HG02885 (cell line): ENCODE results near the gene RPS25.
"Not testable (repeated sequence)": the region's sequence is repeated elsewhere in the genome, so short reads cannot be mapped to it uniquely, and the experiment has no call there.

Experiments
- ATAC-seq: cut with Tn5 transposase; IDR thresholded peaks from one replicate; pipeline ENCODE4 v1.9.1; 2021; ENCODE audit warnings: mild to moderate bottlenecking; ENCODE audit not compliant: unreplicated experiment, poor library complexity

The RPS25 gene

GRCh38 chr11:119018074-119018938 lies at the start of gene RPS25, which contains the start of gene TRAPPC4:
Gene RPS25 (minus strand): TSS chr11:119018343. CDS start chr11:119018284, 59 bp downstream.
Gene TRAPPC4 (plus strand): TSS chr11:119018766. CDS start chr11:119018796, 30 bp downstream.
- ATAC-seq, result peak; percentile 86

DNA sequence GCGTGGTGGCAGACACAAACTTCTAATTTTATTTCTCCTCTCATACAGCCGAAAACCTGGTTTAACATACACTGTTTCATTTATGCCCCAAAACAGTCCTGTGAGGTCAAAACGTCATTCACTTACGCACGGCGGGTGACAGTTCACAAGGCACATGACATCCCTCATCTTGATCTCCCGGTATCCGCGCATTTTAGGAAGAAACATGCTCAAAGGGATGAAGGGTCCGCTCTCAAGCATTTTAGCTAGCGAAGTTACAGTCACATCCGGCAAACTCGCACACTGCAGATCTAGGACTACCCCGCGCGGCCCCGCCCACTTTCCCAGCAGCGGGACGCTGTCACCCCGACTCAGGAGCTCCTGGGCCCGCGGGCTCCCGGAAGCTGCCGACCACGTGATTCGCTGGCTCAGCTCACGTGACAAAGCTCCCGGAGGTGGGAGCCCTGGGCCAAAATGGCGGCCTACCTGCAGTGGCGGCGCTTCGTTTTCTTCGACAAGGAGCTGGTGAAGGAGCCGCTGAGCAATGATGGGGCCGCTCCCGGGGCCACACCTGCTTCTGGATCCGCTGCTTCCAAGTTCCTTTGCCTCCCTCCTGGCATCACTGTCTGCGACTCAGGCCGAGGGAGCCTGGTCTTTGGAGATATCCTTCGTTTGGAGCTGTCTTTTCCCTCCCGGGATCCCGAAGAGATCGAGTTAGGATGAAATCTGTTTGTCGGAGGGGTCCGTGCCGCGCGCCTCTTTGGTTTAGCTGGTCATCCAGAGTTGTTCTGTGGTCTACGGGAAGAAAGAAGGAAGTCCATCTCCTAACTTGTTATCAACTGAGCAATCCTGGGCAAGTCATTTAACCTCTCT lies 49.5 kb upstream of the RPS25 start, which contains the start of gene VPS11:
VPS11 (plus strand) TSS at position 448 of the 852 bp plus-strand sequence; CDS start at position 454, 6 bp downstream.
- ATAC-seq, result peak; percentile 92

- no peak for ATAC-seq
These were observed 47.2 kb upstream of the RPS25 start for GRCh38 chr11:119065369-119065768.

- ATAC-seq, result no peak
These were observed 44.6 kb upstream of the RPS25 start for GRCh38 chr11:119062779-119063178.

DNA sequence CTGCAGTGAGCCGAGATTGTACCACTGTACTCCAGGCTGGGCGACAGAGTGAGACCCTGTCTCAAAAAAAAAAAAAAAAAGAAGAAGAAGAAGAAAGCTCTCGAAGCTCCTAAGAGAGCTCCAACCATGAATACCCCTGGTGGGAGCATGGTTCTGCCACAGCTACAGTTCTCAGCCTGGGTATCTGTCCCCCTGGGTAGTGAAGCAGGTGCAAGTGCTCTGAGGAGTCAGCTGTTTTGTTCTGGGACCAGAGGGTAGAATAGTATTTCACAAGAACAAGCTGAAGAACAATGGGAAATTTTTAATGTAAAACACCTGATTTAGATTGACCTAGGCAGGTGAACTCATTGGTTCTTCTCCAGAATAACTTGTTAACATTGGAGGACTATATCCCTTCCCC lies 43.1 kb upstream of the RPS25 start:
- no peak for ATAC-seq

- not testable (repeated sequence) for ATAC-seq
These were observed 41.0 kb upstream of the RPS25 start for GRCh38 chr11:119059128-119059527.

DNA sequence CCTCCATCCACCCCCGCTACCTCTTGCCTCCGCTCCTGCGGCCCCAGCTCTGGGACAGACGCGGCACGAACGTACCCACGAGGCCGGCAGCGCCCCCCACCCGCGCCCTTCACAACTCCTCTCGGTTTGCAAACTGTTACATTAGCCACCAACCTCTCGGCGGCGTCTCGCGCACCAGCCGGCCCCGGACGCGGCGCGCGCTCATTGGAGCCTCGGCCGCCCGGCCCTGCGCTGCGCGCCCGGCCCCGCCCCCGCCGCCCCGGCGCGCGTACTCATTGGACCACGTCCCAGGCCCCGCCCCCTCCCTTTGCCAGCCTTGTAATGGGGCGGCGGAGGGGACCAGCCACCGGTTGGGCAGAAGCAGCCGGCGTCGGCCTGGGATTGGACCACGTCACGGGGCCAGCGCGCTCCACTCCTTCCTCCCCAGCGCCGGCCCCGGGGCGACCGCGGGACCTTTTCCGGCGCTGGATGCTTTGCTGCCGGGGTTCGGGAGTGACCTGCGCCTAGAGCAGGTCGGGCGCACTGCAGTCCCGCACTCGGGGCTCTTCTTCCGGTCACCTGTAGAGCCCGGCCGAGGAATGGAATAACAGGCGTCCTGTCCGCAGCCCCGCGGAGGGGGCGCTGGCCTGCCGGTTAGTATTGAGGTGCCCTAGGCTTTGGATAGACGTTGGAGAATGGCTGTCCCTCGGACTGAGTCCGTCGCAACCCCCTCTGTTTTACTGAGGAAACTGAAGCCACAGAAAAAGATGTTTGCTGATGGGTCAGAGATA lies 39.0 kb upstream of the RPS25 start, which contains the start of gene HYOU1:
HYOU1 (minus strand) TSS at position 206 of the 770 bp plus-strand sequence. CDS start 1,045 bp downstream, outside the sequence.
- ATAC-seq, result peak; percentile 95

GRCh38 chr11:119056421-119056999 lies 38.4 kb upstream of the RPS25 start:
- ATAC-seq, result peak; percentile 36

DNA sequence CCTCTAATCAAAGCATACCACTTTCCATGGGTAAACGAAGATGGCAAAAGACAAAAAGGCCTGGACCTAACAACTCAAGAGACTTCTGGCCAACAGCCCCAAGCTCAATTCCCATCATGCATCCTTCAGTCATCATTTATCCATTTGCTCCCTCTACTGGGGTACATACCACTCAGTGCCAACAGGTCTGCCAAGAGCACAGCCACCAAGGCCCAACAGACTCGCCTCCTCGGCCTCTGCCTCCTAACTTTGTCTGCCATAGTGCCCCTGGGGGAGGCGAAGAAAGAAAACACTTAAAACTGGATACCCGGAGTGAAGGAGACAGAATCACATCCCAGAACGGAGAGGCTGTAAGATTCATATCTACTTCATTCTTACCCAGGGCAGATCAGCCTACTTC lies 37.8 kb upstream of the RPS25 start:
- no peak for ATAC-seq

DNA sequence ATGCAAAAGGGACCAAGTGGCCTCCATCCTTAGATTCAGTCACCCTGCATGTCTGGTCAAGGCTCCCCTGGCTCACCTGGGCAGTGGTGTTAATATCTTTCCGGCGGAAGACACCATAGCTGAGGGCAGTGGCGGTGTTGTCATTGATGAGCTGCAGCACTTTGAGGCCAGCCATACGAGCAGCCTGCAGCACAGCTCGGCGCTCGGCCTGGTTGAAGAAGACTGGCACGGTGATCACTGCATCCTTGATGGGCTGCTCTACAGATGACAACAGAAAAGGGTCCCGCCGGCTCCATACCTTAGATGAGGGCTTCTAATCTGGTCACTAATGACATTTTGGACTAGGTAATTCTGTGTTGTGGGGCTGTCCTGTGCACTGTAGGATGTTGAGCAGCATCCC lies 36.3 kb upstream of the RPS25 start:
- no peak for ATAC-seq

DNA sequence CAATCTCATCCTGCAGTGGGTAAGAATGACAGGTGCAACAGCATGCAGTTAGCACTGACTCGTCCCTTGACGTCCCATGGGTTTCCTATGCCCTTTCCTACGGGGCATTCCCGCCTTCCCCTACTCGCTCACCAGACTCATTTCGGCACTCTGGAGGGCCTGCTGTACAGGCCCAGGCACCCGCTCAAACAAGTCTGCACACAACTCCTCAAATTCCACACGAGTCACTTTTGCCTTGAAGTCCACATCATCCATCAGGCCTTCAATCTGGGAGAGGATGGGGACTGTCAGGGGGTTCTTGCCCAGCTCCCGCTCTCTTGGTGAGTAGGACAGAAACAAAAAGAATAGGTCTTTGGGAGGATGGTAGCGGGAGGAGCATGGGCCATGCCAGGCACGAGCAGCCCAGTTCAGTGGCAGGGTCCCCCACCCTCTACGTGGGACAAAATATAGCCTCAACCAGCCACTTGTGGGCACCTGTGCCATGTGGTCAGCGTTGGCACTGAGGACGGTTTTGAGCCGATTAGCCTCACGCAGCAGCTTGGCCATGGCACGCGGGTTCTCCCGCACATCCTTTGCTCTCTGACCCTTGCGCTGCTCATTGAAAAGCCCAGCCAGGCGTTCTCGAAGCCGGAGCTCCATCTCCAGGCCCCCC lies 34.1 kb upstream of the RPS25 start:
- ATAC-seq, result no peak

DNA sequence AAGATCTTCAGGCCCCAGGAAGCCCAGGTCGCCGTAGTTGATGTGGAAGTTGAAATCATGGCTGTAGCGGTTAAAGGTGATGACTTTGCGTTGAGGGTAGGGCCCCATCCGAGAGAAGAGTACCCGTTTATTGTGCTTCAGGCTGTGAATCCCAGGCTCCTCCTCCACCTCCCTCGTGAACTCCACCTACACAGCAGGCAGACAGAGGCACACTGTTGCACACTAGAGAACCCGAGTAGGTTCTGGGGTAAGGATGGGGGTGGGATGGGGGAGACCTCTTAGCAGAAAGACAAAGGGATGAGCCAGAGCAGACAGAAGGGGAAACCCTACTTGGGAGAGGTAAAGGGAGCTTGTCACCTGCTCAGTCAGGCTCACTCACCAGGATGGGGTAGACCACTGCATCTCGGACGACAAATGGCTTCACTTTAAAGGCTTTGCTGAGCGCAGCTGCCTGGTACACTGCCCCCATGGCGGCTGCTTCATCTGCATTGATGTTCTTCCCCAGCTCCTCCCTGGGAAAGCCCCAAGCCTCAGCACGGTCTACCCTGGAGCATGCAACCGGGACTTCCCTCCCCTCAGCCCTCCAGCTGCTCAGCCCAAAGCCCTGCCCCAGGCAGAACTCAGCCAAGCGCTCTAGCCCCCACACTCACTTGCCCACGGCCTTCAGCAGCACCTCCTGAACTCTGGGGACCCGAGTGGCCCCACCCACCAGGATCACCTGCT lies 33.5 kb upstream of the RPS25 start:
- peak; percentile 62 for ATAC-seq

DNA sequence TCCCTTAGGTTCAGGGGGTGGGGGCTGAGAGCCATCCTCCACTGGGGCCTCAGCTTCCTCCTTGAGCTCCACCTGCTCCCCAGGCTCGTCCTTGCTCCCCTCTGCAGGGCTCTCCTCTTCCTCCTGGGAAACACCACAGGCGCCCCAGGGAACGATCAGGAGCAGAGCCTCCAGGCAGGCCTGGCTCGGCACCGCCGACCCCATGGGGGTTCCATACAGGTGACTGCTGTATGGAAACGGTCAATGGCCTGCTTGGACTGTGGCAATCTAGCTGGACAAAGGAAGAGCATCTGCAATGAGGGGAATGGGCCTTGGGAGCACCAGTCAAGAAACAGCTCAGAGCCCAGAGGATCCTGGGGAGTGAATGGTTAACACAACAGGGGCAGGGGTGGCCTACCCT lies 30.9 kb upstream of the RPS25 start:
- ATAC-seq, result no peak

GRCh38 chr11:119048644-119049043 lies 30.5 kb upstream of the RPS25 start:
- no peak for ATAC-seq

GRCh38 chr11:119047205-119047604 lies 29.1 kb upstream of the RPS25 start:
- no peak for ATAC-seq

DNA sequence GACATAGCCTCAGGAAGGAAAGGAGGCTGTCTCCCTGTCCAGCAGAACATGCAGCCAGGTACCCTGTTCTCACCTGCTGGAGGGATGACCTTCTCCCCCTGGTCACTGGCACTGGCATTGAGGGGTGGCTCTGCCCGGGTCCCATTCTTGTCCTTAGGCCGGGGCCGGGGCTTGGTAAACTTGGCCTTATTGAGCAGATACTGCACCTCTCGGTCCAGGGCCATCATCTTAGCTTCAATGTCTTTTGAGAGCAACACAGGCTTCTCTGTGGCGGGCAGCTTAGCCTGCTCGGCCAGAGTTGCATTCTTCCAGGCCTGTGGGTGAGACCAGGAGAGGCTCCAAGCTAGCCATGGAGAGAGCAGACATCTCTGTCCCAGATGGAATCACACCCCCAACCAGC lies 28.3 kb upstream of the RPS25 start:
- no peak for ATAC-seq

GRCh38 chr11:119044708-119045107 lies 26.6 kb upstream of the RPS25 start:
- ATAC-seq, result no peak

- ATAC-seq, result no peak
These were observed 24.8 kb upstream of the RPS25 start for GRCh38 chr11:119042927-119043326.
